PC-3 (cell line): Measurements from ENCODE around the gene OR13J1. TPM values are rescaled to one million over a fixed set of nuclear protein-coding genes. Genes with fewer than 3 reads are reported as not detected.

ENCODE experiments used
- ATAC-seq: fragments of 200-7000 bp; cut with Tn5 transposase; 2 replicates; pipeline ENCODE4 v1.9.1; 2020; ENCODE audit warnings: mild to moderate bottlenecking, moderate library complexity
- BruUV-seq: library from RNA; stranded (reverse); fragments of 400-500 nt; replicated peaks from 2 replicates; lab custom pipeline; 2021; lab: Mats Ljungman, UMichigan
- CTCF ChIA-PET: fragments of 300-600 bp; sonication (Branson Sonifier 250); formaldehyde crosslinking; loops from one replicate; lab custom pipeline; 2022; ENCODE audit warnings: antibody characterized with exemption; lab: Charles Lee
- POLR2A ChIA-PET: fragments of 300-600 bp; sonication (Branson Sonifier 250); formaldehyde crosslinking; loops from one replicate; lab custom pipeline; 2022; ENCODE audit warnings: antibody characterized with exemption; ENCODE audit not compliant: unreplicated experiment; lab: Charles Lee
- DNase-seq: peaks from one replicate; pipeline ENCODE4 v3.0.0-alpha.2; 2015
- H2AFZ ChIP-seq: fragments of 300-600 bp; sonication (generic); 2 replicates; pipeline ENCODE4 v1.6.0; 2016; ENCODE audit warnings: antibody characterized with exemption, low read length
- H3F3A ChIP-seq: fragments of 300-600 bp; sonication (generic); one replicate; pipeline ENCODE4 v1.6.0; 2017; ENCODE audit warnings: antibody characterized with exemption, low read length, control low read depth, mild to moderate bottlenecking; ENCODE audit not compliant: unreplicated experiment
- H3K27ac ChIP-seq: fragments of 300-600 bp; sonication (generic); 2 replicates; pipeline ENCODE4 v1.5.1; 2016; ENCODE audit warnings: mild to moderate bottlenecking, low read length
- H3K27me3 ChIP-seq: fragments of 300-600 bp; sonication (generic); 2 replicates; pipeline ENCODE4 v1.6.1; 2016; ENCODE audit warnings: low read length, mixed read lengths
- H3K36me3 ChIP-seq: fragments of 300-600 bp; sonication (generic); 2 replicates; pipeline ENCODE4 v1.6.1; 2016; ENCODE audit warnings: low read depth, mixed run types, low read length, mixed read lengths
- H3K4me1 ChIP-seq: fragments of 300-600 bp; sonication (generic); 2 replicates; pipeline ENCODE4 v1.5.1; 2016; ENCODE audit warnings: low read length; ENCODE audit not compliant: insufficient read depth
- H3K4me2 ChIP-seq: fragments of 300-600 bp; sonication (generic); 2 replicates; pipeline ENCODE4 v1.6.0; 2016; ENCODE audit warnings: low read length
- H3K4me3 ChIP-seq: fragments of 300-600 bp; sonication (generic); 2 replicates; pipeline ENCODE4 v1.5.1; 2016; ENCODE audit warnings: mild to moderate bottlenecking, low read length, mixed read lengths
- H3K79me2 ChIP-seq: fragments of 300-600 bp; sonication (generic); 2 replicates; pipeline ENCODE4 v1.6.1; 2017; ENCODE audit warnings: low read length, mixed read lengths
- H3K9ac ChIP-seq: fragments of 300-600 bp; sonication (generic); 2 replicates; pipeline ENCODE4 v1.6.0; 2016; ENCODE audit warnings: mild to moderate bottlenecking, low read length
- H3K9me2 ChIP-seq: fragments of 300-600 bp; sonication (generic); replicated peaks from 2 replicates; pipeline ENCODE4 v1.6.1; 2016; ENCODE audit warnings: mixed run types, low read length, mixed read lengths
- H3K9me3 ChIP-seq: fragments of 300-600 bp; sonication (generic); 2 replicates; pipeline ENCODE4 v1.6.1; 2016; ENCODE audit warnings: low read length, mixed read lengths
- H4K20me1 ChIP-seq: fragments of 300-600 bp; sonication (generic); 2 replicates; pipeline ENCODE4 v1.6.1; 2016; ENCODE audit warnings: low read length, mixed read lengths
- EZH2 ChIP-seq: fragments of 300-600 bp; sonication (generic); IDR thresholded peaks from one replicate; pipeline ENCODE4 v1.6.1; 2017; ENCODE audit warnings: antibody characterized with exemption, mild to moderate bottlenecking, low read length; ENCODE audit not compliant: unreplicated experiment
- EZH2phosphoT487 ChIP-seq: fragments of 300-600 bp; sonication (generic); IDR thresholded peaks from 2 replicates; pipeline ENCODE4 v1.6.1; 2018; ENCODE audit warnings: mild to moderate bottlenecking, antibody characterized with exemption, low read length, borderline replicate concordance
- intact Hi-C: fragments of 100-400 bp; cut with micrococcal nuclease; formaldehyde crosslinking; loops from 2 replicates; pipeline ENCODE4 v1.9.0; 2023
- total RNA-seq: library from RNA; depleted of rRNA; stranded (reverse); fragments of >200 nt; gene quantifications from 2 replicates; pipeline ENCODE4 v1.2.3, GENCODE V29; 2014
- TF ChIP-seq, protein P1 (sequence below): fragments of 300-600 bp; sonication (generic); conservative IDR thresholded peaks from 2 replicates; pipeline ENCODE4 v1.5.1; 2017; ENCODE audit warnings: antibody characterized with exemption, low read depth, mild to moderate bottlenecking, low read length

Gene OR13J1
- total RNA-seq, 1 experiment from 2014 or later = not detected

DNA sequence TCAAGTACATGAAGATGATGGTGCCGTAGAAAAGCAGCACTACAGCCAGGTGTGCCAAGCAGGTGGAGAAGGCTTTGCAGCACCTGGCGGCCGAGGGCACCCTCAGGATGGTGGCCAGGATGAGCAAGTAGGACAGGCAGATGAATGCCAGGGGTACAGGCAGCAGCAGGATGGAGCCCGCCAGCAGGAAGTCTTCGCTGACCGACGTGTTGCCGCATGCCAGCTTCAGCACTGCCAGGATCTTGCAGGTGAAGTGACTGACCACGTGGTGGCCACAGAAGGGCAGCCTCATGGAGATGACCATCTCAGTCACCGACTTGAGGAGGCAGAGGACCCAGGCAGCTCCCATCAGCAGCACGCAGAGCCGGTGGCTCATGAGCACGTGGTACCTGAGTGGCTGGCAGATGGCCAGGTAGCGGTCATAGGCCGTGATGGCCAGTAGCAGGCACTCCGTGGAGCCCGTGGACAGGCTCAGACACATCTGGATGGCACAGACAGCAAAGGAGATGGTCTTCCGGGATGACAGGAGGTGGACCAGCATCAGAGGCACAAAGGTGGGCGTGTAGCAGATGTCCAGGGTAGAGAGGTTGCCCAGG lies 482 bp downstream of the OR13J1 start:
- Histone ChIP-seq H3K9ac (no peak overlapping the region), H3K27me3 (no peaks in the 10 kb centered on the region), H3K4me3 (no peak overlapping the region), H4K20me1 (no peaks in the 10 kb centered on the region), H2AFZ (no peak overlapping the region), H3K4me2 (no peak overlapping the region), H3K79me2 (no peaks in the 10 kb centered on the region), H3F3A (no peaks in the 10 kb centered on the region), H3K27ac (no peak overlapping the region), H3K9me3 (no peaks in the 10 kb centered on the region), H3K9me2 (no peaks in the 10 kb centered on the region), H3K4me1 (peaks cover 9% of the 10 kb centered on the region), H3K36me3 (no peaks in the 10 kb centered on the region)
- ChIA-PET POLR2A (no interaction called here), CTCF (no interaction called here)
- intact Hi-C loops = no loop called here
- ATAC-seq = no peak
- no TSS peak for BruUV-seq
- no peak for DNase-seq
- TF ChIP-seq EZH2phosphoT487 (no peak), EZH2 (no peak)
- TF ChIP-seq, protein P1, sequence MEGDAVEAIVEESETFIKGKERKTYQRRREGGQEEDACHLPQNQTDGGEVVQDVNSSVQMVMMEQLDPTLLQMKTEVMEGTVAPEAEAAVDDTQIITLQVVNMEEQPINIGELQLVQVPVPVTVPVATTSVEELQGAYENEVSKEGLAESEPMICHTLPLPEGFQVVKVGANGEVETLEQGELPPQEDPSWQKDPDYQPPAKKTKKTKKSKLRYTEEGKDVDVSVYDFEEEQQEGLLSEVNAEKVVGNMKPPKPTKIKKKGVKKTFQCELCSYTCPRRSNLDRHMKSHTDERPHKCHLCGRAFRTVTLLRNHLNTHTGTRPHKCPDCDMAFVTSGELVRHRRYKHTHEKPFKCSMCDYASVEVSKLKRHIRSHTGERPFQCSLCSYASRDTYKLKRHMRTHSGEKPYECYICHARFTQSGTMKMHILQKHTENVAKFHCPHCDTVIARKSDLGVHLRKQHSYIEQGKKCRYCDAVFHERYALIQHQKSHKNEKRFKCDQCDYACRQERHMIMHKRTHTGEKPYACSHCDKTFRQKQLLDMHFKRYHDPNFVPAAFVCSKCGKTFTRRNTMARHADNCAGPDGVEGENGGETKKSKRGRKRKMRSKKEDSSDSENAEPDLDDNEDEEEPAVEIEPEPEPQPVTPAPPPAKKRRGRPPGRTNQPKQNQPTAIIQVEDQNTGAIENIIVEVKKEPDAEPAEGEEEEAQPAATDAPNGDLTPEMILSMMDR = no peak

- no peak overlapping the region for H3K4me2 ChIP-seq
- intact Hi-C loops = no loop called here
- no peaks in the 10 kb centered on the region for H3K79me2 ChIP-seq
- no peak overlapping the region for H3K27ac ChIP-seq
- no peaks in the 10 kb centered on the region for H3F3A ChIP-seq
- no peaks in the 10 kb centered on the region for H3K9me2 ChIP-seq
- no peak overlapping the region for H2AFZ ChIP-seq
- ChIA-PET CTCF (no interaction called here), POLR2A (no interaction called here)
- no peak overlapping the region for H3K4me3 ChIP-seq
- H3K36me3 ChIP-seq = no peaks in the 10 kb centered on the region
- BruUV-seq = no TSS peak
- no peaks in the 10 kb centered on the region for H3K9me3 ChIP-seq
- H3K4me1 ChIP-seq = peaks cover 9% of the 10 kb centered on the region
- TF ChIP-seq EZH2 (no peak), EZH2phosphoT487 (no peak)
- TF ChIP-seq, protein P1 = no peak
- no peaks in the 10 kb centered on the region for H3K27me3 ChIP-seq
- H4K20me1 ChIP-seq = no peaks in the 10 kb centered on the region
- no peak overlapping the region for H3K9ac ChIP-seq
- ATAC-seq = no peak
- DNase-seq = no peak
Measured at GRCh38 chr9:35868933-35869332, 1.3 kb downstream of the OR13J1 start.

GRCh38 chr9:35867538-35867937 lies 2.7 kb downstream of the OR13J1 start:
- Histone ChIP-seq H3K36me3 (no peaks in the 10 kb centered on the region), H3K9me3 (no peaks in the 10 kb centered on the region), H2AFZ (no peak overlapping the region), H3K9me2 (no peaks in the 10 kb centered on the region), H3K27ac (no peak overlapping the region), H3K27me3 (no peaks in the 10 kb centered on the region), H3K9ac (no peak overlapping the region), H3F3A (no peaks in the 10 kb centered on the region), H3K4me3 (no peak overlapping the region), H3K4me1 (peaks cover 9% of the 10 kb centered on the region), H4K20me1 (no peaks in the 10 kb centered on the region), H3K79me2 (no peaks in the 10 kb centered on the region), H3K4me2 (no peak overlapping the region)
- intact Hi-C loops = no loop called here
- BruUV-seq = no TSS peak
- CTCF ChIA-PET = no interaction called here
- no peak for DNase-seq
- POLR2A ChIA-PET = no interaction called here
- no peak for ATAC-seq
- TF ChIP-seq, protein P1 = no peak
- no peak for TF ChIP-seq EZH2phosphoT487
- TF ChIP-seq EZH2 = no peak
